ENCODE data around the gene HOXD10. TPM values are rescaled to one million over a fixed set of nuclear protein-coding genes. Genes with fewer than 3 reads are reported as not detected.

The HOXD10 gene
- total and polyA plus RNA-seq, 9 of the 15 experiments (the other 6 are each of a cell fraction or from before 2014, with no cell fraction given): not detected

- no peak for TF ChIP-seq ZNF133 (CRISPR knock-in tag; IDR thresholded peaks at IDR 0.05)
- 0 out of 2 replicates have a peak, but pooled peaks have one; percentile 17 for TF ChIP-seq CBFA2T3 (IDR thresholded peaks at IDR 0.05)
- TF ChIP-seq KDM1A (IDR thresholded peaks at IDR 0.05): peak in 1 of 2 experiments; percentile 34; a peak in 1 of 4 replicates
- no peak for TF ChIP-seq HDAC8 (tag; IDR thresholded peaks at IDR 0.05)
- no peak for TF ChIP-seq MLX (CRISPR knock-in tag; conservative IDR thresholded peaks at IDR 0.05)
These were observed 12.1 kb upstream of the HOXD10 start (continued) for GRCh38 chr2:176104316-176105077.

GRCh38 chr2:176105078-176105729 lies 11.4 kb upstream of the HOXD10 start:
- in situ Hi-C loops (cut with MboI) (no loop called here), intact Hi-C loops (cut with micrococcal nuclease) (no loop called here)
- Histone ChIP-seq H3K27me3 (ENCODE audit: control insufficient read depth in 2 of 2, insufficient read depth in 2 of 2, low read length in 2 of 2) (peaks cover 47 to 62% of the 10 kb centered on the region in 2 experiments), H3K4me1 (replicated peaks in 1 of 2; ENCODE audit: control insufficient read depth in 2 of 2, insufficient read depth in 2 of 2, low read length in 2 of 2) (peaks cover 0 to 11% of the 10 kb centered on the region in 2 experiments; a peak in 1 of 5 replicates), H2AFZ (ENCODE audit: low read depth, low read length) (no peak overlapping the region), H3K4me2 (ENCODE audit: insufficient read depth, low read length) (no peak overlapping the region), H3K9me3 (replicated peaks; ENCODE audit: control insufficient read depth, insufficient read depth, low read depth, low read length) (no peaks in the 10 kb centered on the region), H3K9me1 (ENCODE audit: control insufficient read depth, insufficient read depth, low read length) (no peaks in the 10 kb centered on the region), H4K20me1 (replicated peaks; ENCODE audit: control insufficient read depth, insufficient read depth, low read length) (peaks cover 4% of the 10 kb centered on the region; the same call in 1 of the 2 replicates), H3K36me3 (ENCODE audit: control insufficient read depth, insufficient read depth, low read length) (no peaks in the 10 kb centered on the region), H3K79me2 (ENCODE audit: control insufficient read depth, insufficient read depth, low read length) (no peaks in the 10 kb centered on the region), H3K27ac (ENCODE audit: extremely low read depth, low read depth, low read length) (no peak overlapping the region), H3K4me3 (no peak overlapping the region), H3K9ac (ENCODE audit: insufficient read depth in 1 of 2, low read depth in 2 of 2, low read length in 2 of 2) (no peak overlapping the region)
- no peak for DNase-seq (ENCODE audit: extremely low read depth in 1 of 4, low spot score in 3 of 4)
- no TSS peak for BruUV-seq (replicated peaks)
- POLR2A ChIA-PET: no interaction called here
- no peak for FAIRE-seq
- WGBS (ENCODE audit: insufficient coverage, low coverage, missing lambda C conversion rate): 13% methylated on average over 23 of the region's 25 CpGs
- no peak for ATAC-seq
- CTCF ChIA-PET (ENCODE audit: low intra/inter-chr PET ratio): no interaction called here
- TF ChIP-seq GABPB1 (CRISPR knock-in tag; IDR thresholded peaks at IDR 0.05): no peak
- TF ChIP-seq ZBTB5 (IDR thresholded peaks at IDR 0.05): no peak
- TF ChIP-seq ZNF384 (IDR thresholded peaks at IDR 0.05; ENCODE audit: low read depth, low read length): no peak
- no peak for TF ChIP-seq CBX8 (IDR thresholded peaks at IDR 0.05; ENCODE audit: borderline replicate concordance, extremely low read depth, low read depth, low read length, poor library complexity, severe bottlenecking)
- no peak for TF ChIP-seq NCOA1 (IDR thresholded peaks at IDR 0.05; ENCODE audit: low read depth)
- no peak for TF ChIP-seq ZEB2 (IDR thresholded peaks at IDR 0.05)
- no peak for TF ChIP-seq ZNF232 (CRISPR knock-in tag; IDR thresholded peaks at IDR 0.05)
- no peak for TF ChIP-seq ETS1 (conservative IDR thresholded peaks at IDR 0.05; ENCODE audit: control insufficient read depth, low read depth, low read length)
- no peak for TF ChIP-seq THRAP3 (IDR thresholded peaks at IDR 0.05; ENCODE audit: borderline replicate concordance)
- TF ChIP-seq ZNF175 (CRISPR knock-in tag; IDR thresholded peaks at IDR 0.05; ENCODE audit: low read depth): no peak
- TF ChIP-seq ATF1 (CRISPR knock-in tag; IDR thresholded peaks at IDR 0.05): no peak
- no peak for TF ChIP-seq ATF1 (tag; IDR thresholded peaks at IDR 0.05)
- no peak for TF ChIP-seq ZNF830 (CRISPR knock-in tag; IDR thresholded peaks at IDR 0.05)
